Type B pancreatic cell (in vitro differentiated cells): ENCODE measurements around the gene TEDC2. TPM values are rescaled to one million over a fixed set of nuclear protein-coding genes. Genes with fewer than 3 reads are reported as not detected.

Experiments
- DNase-seq: peaks from one replicate; pipeline ENCODE4 v3.0.0; 2021; ENCODE audit warnings: mixed read lengths; ENCODE audit not compliant: unreplicated experiment; ENCODE audit errors: extremely low spot score
- H3K27ac Mint-ChIP-seq: 2 replicates; pipeline ENCODE4 v1.8.0; 2021; ENCODE audit warnings: mild to moderate bottlenecking, mixed read lengths
- H3K27me3 Mint-ChIP-seq: 2 replicates; pipeline ENCODE4 v1.8.0; 2021; ENCODE audit warnings: mixed read lengths
- H3K36me3 Mint-ChIP-seq: 2 replicates; pipeline ENCODE4 v1.8.0; 2021; ENCODE audit warnings: mixed read lengths
- H3K4me1 Mint-ChIP-seq: one replicate; pipeline ENCODE4 v1.8.0; 2021; ENCODE audit warnings: mixed read lengths; ENCODE audit not compliant: unreplicated experiment
- H3K4me3 Mint-ChIP-seq: 2 replicates; pipeline ENCODE4 v1.8.0; 2021; ENCODE audit warnings: mild to moderate bottlenecking, mixed read lengths
- H3K9me3 Mint-ChIP-seq: 2 replicates; pipeline ENCODE4 v1.8.0; 2021; ENCODE audit warnings: mixed read lengths
- total RNA-seq: library from RNA; stranded (reverse); gene quantifications from 2 replicates; pipeline ENCODE4 v1.2.1, GENCODE V29; 2021; ENCODE audit warnings: low replicate concordance
- TF ChIP-seq, protein P1 (sequence below): fragments of 200-600 bp; sonication (generic); conservative IDR thresholded peaks from 2 replicates; pipeline ENCODE4 v1.5.0; 2021; ENCODE audit warnings: antibody characterized with exemption, mild to moderate bottlenecking

The TEDC2 gene
- total RNA-seq, 1 donor from 2014 or later = 31.6 TPM

DNA sequence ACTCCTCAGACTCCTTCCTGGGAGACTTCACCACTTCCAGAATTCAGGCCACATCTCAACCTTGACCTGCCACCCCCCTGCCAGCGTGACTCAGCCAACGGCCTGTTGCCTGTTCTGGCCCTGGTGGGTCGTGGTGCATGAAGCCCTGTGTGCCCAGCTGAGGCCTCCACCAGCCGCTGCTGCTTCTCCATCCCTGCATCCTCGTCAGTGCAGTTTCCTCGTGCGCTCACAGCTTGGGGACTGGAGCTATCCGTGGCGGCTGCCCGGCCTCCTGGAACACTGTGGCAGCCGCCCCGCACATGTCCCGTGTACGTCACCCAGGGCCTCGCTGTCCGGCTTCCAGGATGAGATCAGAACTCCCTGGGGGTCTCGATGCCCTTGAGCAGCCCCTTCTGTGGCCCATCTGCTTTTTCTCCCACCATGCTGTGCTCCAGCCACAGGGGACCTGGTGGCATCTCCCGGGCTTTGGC, 8.0 kb upstream of the TEDC2 start:
- Mint-ChIP-seq H3K27me3 (no peaks in the 10 kb centered on the region), H3K4me1 (no peaks in the 10 kb centered on the region), H3K27ac (no peak overlapping the region), H3K36me3 (peaks cover 16% of the 10 kb centered on the region), H3K9me3 (no peaks in the 10 kb centered on the region), H3K4me3 (no peak overlapping the region)
- TF ChIP-seq, protein P1, sequence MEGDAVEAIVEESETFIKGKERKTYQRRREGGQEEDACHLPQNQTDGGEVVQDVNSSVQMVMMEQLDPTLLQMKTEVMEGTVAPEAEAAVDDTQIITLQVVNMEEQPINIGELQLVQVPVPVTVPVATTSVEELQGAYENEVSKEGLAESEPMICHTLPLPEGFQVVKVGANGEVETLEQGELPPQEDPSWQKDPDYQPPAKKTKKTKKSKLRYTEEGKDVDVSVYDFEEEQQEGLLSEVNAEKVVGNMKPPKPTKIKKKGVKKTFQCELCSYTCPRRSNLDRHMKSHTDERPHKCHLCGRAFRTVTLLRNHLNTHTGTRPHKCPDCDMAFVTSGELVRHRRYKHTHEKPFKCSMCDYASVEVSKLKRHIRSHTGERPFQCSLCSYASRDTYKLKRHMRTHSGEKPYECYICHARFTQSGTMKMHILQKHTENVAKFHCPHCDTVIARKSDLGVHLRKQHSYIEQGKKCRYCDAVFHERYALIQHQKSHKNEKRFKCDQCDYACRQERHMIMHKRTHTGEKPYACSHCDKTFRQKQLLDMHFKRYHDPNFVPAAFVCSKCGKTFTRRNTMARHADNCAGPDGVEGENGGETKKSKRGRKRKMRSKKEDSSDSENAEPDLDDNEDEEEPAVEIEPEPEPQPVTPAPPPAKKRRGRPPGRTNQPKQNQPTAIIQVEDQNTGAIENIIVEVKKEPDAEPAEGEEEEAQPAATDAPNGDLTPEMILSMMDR = no peak
- DNase-seq = no peak

DNA sequence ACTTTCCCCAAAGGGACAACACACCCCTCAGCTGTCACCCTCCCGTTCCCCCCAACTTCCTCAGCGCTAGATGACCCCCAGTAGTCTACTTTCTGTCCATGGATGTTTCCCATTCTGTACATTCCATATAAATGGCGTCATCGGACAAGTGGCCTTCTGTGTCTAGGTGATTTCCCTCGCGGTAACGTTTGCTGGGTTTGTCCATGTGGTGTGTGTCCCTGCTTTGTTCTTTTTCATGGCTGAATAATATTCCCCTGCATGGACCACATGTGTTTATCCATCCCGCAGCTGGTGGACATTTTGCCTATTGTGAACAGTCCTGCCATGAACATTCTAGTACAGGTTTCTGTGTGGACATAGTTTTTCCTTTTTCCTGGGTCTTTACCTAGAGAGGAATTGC, 7.3 kb upstream of the TEDC2 start:
- H3K4me1 Mint-ChIP-seq = no peaks in the 10 kb centered on the region
- no peaks in the 10 kb centered on the region for H3K27me3 Mint-ChIP-seq
- no peak overlapping the region for H3K4me3 Mint-ChIP-seq
- no peak overlapping the region for H3K27ac Mint-ChIP-seq
- H3K9me3 Mint-ChIP-seq = no peaks in the 10 kb centered on the region
- TF ChIP-seq, protein P1 = no peak
- no peak for DNase-seq
- H3K36me3 Mint-ChIP-seq = peaks cover 16% of the 10 kb centered on the region

DNA sequence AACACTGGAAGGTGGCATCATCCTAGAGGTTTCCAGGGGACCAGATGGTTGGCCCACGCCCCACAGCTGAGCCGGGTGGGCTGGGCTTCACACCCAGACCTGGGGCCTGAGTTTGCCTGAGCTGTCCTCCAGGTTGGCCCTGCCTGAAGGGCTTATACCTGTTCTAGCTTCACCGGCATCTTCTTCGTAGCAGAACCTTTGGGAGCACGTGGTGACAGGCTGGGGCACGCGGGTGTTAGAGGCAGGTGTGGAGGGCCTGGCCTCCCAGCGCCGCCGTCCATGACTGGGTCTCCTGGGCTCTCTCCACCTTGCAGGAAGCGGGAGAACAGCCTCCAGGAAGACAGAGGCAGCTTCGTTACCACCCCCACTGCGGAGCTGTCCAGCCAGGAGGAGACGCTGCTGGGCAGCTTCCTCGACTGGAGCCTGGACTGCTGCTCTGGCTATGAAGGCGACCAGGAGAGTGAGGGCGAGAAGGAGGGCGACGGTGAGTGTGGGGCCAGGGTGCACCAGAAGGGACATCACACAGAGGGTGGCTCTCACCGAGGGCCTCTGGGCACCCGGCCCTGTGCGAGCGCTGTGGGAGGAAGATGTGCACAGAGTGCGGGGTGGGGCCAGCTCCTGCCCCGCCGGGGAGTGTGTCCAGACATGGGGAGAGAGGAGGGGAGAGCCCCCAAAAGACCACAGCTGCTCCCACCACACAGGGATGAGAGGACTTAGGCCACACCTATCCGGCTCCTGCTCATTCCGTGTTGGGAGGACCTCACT, 4.6 kb upstream of the TEDC2 start:
- H3K27me3 Mint-ChIP-seq = no peaks in the 10 kb centered on the region
- H3K36me3 Mint-ChIP-seq = peaks cover 9% of the 10 kb centered on the region
- H3K4me3 Mint-ChIP-seq = no peak overlapping the region
- DNase-seq = no peak
- peaks cover 5% of the 10 kb centered on the region for H3K4me1 Mint-ChIP-seq
- no peaks in the 10 kb centered on the region for H3K9me3 Mint-ChIP-seq
- TF ChIP-seq, protein P1 = no peak
- no peak overlapping the region for H3K27ac Mint-ChIP-seq

DNA sequence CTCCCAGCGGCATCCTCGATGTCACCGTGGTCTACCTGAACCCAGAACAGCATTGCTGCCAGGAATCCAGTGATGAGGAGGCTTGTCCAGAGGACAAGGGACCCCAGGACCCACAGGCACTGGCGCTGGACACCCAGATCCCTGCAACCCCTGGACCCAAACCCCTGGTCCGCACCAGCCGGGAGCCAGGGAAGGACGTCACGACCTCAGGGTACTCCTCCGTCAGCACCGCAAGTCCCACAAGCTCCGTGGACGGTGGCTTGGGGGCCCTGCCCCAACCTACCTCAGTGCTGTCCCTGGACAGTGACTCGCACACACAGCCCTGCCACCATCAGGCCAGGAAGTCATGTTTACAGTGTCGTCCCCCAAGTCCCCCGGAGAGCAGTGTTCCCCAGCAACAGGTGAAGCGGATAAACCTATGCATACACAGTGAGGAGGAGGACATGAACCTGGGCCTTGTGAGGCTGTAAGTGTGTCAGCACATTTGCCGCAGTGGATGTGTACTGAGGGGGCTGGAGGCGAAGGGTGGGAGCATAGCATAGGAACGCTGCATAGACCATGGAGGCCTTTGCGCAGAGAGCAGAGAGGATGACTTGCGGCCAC, 3.3 kb upstream of the TEDC2 start:
- Mint-ChIP-seq H3K27me3 (no peaks in the 10 kb centered on the region), H3K4me3 (no peak overlapping the region), H3K4me1 (peaks cover 5% of the 10 kb centered on the region), H3K27ac (no peak overlapping the region), H3K9me3 (no peaks in the 10 kb centered on the region), H3K36me3 (peaks cover 9% of the 10 kb centered on the region)
- DNase-seq = no peak
- TF ChIP-seq, protein P1 = no peak

DNA sequence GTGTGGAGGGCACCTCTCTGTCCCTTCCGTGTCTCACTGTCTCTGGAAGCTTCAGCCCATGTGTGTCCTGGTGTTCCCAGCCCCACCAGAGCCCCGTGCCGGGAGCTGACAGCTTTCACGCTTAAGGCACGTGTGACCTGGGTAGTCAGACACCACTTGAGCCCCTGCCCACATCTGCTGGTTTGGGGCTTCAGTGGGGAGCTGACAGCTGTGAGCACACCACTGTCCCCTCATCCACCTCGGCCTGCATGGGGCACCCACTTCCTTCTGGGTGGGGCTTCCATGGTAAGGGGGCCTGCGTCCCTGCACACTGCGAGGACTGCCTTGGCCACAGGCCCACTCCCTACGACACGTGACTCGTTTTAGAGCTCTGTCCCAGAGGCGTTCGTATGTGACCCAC, 2.6 kb upstream of the TEDC2 start:
- peaks cover 5% of the 10 kb centered on the region for H3K4me1 Mint-ChIP-seq
- H3K4me3 Mint-ChIP-seq = no peak overlapping the region
- no peaks in the 10 kb centered on the region for H3K9me3 Mint-ChIP-seq
- DNase-seq = no peak
- H3K36me3 Mint-ChIP-seq = peaks cover 9% of the 10 kb centered on the region
- TF ChIP-seq, protein P1 = no peak
- no peaks in the 10 kb centered on the region for H3K27me3 Mint-ChIP-seq
- no peak overlapping the region for H3K27ac Mint-ChIP-seq
